Measurements from ENCODE around the gene NCOA7.
"Not testable (repeated sequence)": the region's sequence is repeated elsewhere in the genome, so short reads cannot be mapped to it uniquely, and the experiment has no call there.

NCOA7 gene

DNA sequence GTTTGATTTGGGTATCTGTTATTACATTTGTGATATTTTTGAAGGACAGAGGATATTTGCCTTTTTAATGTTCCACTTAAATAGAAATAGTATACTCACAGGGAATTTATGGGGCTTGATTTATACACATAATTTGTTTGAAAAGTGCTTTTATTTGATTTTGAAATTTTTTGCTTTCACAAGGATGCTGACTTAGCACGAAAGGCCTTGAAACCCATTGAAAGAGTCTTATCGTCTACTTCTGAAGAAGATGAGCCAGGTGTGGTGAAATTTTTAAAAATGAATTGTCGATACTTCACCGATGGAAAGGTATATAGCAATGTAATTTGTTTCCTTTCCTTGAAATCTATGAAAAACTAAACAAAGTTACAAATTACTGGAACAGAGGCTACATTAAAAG is 91.5 kb downstream of the NCOA7 start:
- no peak for DNase-seq
- intact Hi-C loops (cut with DNase I), result no loop called here

DNA sequence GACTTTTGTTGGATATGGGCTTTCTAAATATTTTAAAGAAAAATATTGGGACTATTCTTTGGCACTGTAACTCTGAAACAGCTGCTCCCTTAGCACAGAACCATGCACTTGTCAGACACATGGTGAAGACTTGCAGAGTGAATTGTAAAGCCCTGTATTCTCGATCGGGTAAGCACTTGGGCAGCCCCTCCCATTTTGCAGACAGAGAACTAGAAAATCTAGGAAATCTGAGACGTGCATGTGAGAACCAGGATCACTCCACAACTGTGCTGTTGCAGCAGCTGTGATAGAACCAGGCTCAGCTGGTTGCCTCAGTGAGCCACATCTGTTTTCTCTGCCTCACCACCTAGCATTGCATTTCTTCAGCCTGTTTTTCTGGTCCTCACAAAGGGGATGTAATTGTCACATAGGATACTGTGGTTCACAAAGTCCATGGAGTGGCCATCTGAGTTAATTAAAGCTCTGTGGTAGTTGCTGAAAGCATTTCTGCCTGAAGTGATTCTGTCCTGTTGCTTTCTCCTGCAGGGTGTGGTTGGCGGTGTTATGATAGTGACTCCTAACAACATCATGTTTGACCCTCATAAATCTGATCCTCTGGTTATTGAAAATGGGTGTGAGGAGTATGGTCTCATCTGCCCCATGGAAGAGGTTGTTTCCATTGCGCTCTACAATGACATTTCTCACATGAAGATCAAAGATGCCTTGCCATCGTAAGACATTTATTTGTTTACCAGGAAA is 94.0 kb downstream of the NCOA7 start:
- DNase-seq, result no peak
- intact Hi-C loops (cut with DNase I), result no loop called here

DNA sequence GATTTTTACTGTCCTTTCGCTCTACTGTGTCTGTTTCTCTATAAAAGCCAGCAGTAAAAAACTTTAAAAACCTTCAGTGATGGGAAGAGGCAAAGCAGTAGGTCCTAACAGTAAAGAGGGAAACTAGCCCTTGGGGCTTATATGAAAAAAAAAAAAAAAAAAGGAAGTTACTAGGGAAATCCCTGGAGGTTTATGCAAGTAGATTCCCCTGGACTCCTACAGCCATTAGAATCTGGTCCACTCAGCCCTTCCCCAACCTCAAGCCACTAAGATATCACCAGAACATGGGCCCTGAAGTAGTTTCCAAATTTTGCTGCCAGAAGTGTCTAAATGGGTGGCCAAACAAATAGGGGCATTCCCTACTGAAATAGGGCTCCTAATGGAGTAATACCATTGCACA is 95.3 kb downstream of the NCOA7 start:
- no peak for DNase-seq
- intact Hi-C loops (cut with DNase I), result no loop called here

DNA sequence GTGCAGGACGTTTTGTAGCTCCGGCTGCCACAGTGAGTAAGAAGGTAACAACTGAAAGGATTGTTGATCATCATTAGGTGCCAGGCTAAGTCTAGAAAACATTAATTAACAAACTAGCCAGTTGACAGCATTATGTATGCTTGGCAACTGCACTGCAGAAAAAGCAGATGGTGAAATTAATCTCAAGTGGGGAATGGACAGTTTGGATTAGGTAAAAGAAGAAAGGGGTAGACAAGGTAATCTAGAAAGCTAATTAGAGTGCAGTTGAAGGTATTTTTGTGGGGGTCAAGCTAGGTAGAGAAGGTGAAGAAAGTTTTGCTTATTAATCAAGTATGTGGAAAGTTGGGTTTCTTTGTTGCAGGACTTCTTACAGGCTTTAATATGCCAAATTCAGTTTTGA is 96.2 kb downstream of the NCOA7 start:
- intact Hi-C loops (cut with DNase I), result no loop called here
- no peak for DNase-seq

DNA sequence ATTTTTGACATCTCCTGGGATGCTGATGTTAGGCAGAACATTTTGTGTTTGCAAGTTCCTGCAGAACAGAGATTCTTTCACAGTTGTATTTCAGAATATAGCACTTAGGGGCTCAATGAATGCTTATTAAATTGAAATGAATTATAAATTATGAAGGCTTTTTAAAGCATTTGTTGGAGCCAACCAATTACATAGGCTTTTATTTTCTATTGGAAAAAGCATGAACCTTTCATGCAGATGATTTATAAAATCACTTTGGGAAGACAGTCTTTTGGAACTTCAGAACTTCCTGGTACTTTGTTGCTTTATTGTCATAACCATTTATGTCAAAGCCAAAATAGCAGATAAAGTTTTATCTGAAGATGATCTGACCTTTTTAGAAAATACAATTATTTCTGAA is 96.6 kb downstream of the NCOA7 start:
- intact Hi-C loops (cut with DNase I), result no loop called here
- no peak for DNase-seq

DNA sequence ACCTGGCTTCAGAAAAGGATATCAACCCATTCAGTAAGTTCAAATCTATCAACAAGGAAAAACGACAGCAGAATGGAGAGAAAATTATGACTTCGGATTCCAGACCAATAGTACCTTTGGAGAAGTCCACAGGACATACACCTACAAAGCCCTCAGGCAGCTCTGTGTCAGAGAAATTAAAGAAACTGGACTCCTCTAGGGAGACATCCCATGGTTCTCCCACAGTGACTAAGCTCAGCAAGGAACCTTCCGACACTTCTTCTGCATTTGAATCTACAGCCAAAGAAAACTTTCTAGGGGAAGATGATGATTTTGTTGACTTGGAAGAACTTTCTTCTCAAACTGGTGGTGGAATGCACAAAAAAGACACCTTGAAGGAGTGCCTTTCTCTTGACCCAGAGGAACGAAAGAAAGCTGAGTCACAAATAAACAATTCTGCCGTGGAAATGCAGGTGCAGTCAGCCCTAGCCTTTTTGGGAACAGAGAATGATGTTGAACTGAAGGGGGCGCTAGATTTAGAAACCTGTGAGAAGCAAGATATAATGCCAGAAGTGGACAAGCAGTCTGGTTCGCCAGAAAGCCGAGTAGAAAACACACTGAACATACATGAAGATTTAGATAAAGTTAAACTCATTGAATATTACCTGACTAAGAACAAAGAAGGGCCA is 98.4 kb downstream of the NCOA7 start:
- intact Hi-C loops (cut with DNase I), result no loop called here

DNA sequence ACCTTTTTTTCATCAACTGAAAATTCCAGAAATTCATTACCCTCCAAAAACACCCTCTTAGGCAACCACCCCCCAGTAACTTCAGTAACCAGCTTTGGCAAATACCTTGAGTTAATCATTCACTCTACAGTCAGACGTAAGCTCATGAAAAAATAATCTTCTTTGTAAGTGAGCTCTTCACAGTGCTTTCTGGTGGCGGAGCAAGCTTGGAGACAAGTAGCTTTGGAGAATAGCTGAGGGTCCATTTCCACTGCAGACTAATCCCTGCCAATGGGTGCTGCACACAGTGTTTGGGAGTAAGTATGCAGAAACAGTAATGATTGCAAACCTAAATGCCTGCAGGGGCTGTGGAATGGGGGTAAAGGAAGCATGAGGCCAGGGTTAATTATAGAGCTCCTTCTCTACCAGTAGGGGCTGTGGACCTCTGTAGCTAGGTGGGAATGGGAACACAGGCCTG is 109.0 kb downstream of the NCOA7 start:
- intact Hi-C loops (cut with DNase I), result no loop called here
- no peak for DNase-seq

More for the DNA sequence above, 98.4 kb downstream of the NCOA7 start:
- no peak for DNase-seq

DNA sequence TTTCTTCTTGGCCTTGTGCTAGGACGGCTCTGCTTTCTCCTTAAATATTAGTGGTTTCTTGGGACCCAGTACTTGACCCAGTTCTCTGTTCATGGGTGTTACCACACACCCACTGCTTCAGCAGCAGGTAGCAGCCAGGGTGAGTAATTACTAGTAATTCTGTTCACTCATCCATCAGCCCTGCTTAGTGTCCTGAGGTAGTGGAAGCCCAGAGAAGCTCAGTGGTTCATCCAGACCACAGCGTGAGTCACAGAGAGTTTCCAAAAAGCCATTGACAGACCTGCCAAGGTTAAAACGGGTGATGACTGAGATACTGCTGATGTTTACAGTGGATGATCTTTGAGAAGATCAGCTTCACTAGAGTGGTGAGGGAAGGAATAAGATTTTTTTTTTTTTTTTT is 114.1 kb downstream of the NCOA7 start:
- intact Hi-C loops (cut with DNase I), result no loop called here
- peak in 1 of 42 donors; percentile 57 for DNase-seq

DNA sequence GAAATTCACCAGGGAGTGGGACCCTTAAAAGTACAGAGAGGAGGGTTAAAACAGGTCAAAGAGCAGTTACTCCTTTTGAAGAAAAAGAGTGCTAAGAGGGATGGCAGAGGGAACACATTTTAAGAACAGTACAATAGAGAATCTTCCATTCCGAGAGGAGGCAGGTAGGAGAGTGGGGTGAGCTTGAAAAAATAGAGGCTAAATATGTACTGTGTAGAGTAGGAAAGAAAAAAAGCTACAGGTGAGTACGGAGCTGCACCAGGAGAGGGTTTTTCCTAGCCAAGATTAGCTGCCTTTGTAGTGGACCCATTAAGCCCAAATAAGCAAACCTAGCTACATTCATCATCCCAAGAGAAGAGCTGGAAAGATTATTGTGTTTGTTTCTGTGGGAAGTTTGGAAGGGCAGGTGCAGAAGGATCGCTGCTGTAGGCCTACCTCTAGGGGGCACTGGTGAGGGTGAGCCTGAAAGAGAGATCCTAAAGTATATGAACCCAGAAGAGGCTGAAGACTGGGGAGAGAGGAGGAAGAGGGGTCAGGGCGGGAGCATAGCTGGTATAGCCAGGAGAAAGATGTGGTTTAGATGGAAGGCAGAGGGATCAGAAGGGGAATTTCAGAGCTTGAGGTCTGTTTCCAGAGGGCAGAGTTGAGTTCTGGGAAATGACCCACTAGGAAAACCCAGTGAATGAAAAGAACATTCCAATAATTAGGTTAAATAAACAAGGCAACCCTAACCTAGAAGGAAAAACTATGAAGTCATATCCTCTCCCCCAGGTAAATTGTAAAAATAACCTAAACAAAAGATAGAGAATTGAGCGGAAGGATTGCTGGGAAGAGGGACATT is 115.6 kb downstream of the NCOA7 start:
- intact Hi-C loops (cut with DNase I), result no loop called here
- DNase-seq, result peak in 25 of 42 donors; percentile 16 to 77 (median 43)

DNA sequence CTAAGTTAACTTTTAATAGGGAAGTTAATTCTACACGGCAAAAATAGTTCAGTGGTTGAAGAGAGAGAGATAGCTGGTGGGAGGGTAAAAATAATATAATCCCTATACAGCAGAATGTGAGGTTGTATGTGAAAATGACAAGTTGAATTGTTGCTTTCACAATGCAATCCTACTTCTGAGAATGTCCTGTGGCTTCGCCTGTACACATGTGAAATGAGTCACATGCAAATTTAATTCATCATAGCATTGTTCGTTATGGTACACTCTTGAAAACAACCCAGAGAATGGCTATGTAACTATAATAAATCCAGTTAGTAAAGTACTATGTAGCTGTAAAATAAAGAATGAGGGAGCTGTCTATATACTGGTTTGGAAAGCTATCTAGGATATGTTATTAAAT is 119.8 kb downstream of the NCOA7 start:
- intact Hi-C loops (cut with DNase I), result no loop called here
- no peak for DNase-seq

DNA sequence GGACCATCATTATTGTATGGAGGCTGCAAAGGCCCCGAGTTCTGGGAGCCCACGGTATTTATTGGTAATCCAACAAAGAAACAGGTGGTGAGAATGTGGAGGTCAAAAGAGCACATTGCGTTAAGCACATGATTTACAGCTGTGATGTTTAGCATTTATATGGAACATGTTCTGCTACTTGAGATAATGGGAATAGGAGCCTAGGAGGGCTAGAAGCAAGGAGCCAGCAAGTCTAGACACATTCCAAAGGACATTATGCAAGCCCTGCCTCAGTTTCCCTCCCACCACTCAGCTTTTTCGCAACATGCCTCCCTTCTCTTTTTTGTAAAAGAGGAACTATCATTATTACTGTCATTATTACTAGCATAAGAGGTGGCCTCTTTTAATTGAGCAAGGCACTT is 120.3 kb downstream of the NCOA7 start:
- intact Hi-C loops (cut with DNase I); DNase-seq: not testable (repeated sequence)

DNA sequence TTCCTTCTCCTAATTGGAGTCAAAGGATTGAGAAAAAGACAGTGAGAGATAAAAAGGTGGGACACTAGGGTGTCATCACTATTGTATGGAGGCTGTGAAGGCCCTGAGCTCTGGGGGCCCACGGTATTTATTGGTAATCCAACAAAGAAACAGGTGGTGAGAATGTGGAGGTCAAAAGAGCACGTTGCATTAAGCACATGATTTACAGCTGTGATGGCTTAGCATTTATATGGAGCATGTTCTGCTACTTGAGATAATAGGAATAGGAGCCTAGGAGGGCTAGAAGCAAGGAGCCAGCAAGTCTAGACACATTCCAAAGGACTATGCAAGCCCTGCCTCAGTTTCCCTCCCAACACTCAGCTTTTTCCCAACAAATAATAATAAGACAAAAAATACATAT is 121.7 kb downstream of the NCOA7 start:
- intact Hi-C loops (cut with DNase I); DNase-seq: not testable (repeated sequence)

DNA sequence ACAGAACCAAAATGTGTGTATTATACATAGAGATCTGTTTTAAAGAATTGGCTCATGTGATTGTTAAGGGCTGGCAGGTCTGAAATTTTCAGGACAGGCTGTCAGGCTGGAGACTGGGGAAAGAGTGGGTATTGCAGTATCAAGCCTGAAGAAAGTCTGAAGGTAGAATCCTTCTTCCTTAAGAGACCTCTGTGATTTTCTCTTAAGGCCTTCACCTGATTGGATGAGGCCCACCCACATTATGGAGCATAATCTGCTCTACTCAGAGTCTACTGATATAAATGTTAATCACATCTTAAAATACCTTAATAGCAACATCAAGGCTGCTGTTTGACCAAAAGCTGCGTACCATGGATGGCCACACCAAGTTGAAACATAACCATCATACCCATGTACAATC is 122.4 kb downstream of the NCOA7 start:
- intact Hi-C loops (cut with DNase I), result no loop called here
- DNase-seq, result no peak

DNA sequence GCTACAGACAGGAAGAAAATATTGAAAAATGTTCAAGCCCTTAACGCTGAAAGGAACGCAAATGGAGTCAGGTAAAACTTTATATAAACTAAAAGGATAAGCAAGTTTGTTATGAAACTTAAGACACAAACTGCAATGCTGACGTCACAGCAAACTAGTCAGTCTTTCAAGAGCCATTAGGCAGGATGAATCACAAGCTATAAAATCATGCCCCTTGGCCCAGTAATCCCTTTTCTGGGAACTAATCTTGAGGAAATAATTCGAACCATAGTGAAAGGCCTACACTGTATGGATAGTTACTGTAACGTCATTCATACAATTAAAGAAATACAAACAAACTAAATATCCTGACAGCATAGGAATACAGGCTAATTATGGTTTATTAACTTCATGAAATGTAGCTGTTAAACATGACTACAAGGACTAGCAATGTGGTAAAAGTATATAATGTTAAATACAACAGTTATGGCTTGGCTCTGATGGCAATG is 123.1 kb downstream of the NCOA7 start:
- intact Hi-C loops (cut with DNase I), result no loop called here

DNA sequence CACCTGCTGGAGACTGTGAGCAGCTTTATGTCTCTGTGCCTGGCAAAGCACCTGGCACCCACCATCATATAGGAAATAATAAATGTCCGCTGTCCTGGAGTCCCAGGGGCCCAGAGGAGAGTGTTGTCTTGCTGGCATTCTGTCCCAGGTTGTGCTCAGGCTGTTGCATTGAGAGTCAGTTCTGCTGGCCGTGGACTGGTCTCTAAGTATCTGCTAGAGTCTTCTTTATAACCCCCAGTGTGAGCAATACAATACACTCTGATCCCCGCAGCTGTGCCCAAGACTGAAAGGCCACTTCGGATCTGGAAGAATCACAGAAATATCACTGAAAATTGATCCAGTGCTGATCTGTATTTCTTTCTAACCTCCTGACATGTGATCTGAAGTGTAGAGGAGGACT is 127.5 kb downstream of the NCOA7 start:
- DNase-seq, result no peak
- intact Hi-C loops (cut with DNase I), result no loop called here

More for the DNA sequence above, 123.1 kb downstream of the NCOA7 start:
- no peak for DNase-seq

DNA sequence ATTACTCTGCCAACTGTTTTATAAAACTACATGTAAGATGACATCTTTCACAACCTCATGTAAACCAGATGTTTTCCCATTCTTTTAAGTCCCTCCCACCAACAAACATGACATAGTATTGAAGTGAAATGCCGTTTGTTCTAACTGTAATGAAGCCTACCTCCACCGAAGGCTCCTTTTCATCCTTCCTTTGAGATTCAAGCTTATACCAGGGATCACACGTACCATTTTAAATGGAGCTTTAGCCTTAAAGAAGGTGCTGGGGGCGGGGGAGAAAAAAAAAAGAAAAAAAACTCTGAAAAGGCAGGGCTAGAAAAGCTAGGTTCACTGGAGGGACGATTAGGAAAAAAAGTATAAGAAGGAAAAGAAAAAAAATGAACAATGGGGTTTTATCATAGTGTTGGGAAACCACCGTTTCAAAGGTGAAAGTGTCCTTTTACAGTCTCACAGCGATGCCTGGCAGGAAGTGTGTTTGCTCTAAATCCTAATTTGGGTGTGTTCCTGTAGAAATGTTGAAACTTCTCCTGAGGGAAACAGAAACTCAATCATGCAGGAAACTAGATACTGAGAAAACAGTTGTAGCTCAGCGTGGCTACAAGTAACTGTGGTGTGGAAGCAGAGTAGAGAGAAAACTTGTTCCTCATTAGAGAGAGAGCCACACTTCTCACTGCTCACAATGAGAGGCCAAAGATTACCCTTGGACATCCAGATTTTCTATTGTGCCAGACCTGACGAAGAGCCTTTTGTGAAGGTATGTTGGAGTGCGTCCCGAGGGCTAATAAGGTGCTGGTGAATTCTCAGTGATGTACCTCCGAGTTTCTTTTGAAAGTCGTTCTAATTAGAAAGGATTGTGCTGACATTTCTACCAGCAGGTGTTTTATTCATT is 128.2 kb downstream of the NCOA7 start:
- peak in 1 of 42 donors; percentile 41 for DNase-seq
- intact Hi-C loops (cut with DNase I), result no loop called here

DNA sequence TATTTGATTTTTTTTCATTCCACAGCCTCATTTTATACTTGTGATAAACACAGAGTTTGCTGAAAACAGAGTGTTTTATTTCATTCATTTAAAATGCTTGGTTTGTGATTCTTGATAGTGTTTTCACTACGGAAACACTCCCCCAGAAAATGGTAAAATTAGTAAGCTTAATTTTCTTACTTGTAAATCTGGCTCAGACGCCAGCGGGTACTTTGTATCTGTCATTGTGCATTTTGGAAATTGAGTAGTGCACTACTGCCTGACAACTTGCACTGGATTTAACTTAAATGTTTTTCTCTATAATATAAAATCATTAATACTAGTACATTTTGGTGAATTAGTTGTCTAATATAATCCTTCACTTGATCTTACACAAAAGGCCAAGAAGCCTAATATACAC is 128.9 kb downstream of the NCOA7 start:
- intact Hi-C loops (cut with DNase I), result no loop called here
- DNase-seq, result peak in 1 of 42 donors; percentile 42

DNA sequence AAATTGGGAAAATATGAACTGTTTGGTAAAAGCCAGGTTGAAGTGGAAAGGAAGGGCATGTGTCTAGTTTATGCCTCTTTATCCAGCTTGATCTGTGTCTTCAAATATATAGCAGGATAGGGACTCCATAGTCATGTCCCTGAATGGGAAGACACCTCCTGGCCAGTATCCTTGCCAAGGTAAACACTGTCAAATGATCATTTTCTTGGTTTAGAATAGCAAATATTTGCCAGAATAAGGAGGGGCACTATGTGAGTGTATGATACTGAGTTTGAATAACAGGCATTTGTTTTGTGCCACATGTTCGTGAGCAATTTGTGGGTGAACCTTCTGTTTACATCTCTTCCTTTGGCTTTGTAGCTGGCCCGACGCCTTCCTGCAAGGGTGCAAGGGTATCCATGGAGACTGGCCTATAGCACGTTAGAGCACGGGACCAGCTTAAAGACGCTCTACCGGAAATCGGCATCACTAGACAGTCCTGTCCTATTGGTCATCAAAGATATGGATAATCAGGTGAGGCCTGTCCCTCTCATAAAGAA is 131.6 kb downstream of the NCOA7 start:
- intact Hi-C loops (cut with DNase I), result no loop called here

More for the DNA sequence above, 131.6 kb downstream of the NCOA7 start:
- DNase-seq, result no peak

Data from head of caudate nucleus (tissue), 42 donors.